Astrocyte of the cerebellum (primary cell): ENCODE data around the gene SLC1A3.

ENCODE experiments used
- DNase-seq: peaks from one replicate; pipeline ENCODE4 v3.0.0-alpha.2; 2011; ENCODE audit warnings: low read depth
- H3K4me3 ChIP-seq: 2 replicates; pipeline ENCODE4 v1.5.1; 2011; ENCODE audit warnings: mild to moderate bottlenecking, low read depth, low read length, moderate library complexity
- CTCF ChIP-seq: IDR thresholded peaks from 2 replicates; pipeline ENCODE4 v1.5.1; 2012; ENCODE audit warnings: low read length, low read depth, moderate library complexity, mild to moderate bottlenecking; ENCODE audit errors: missing control alignments
- in situ Hi-C: cut with HindIII; loops from 2 replicates; pipeline ENCODE4 v1.10.0; 2017; ENCODE audit warnings: low sequenced_read_pairs

SLC1A3 gene

GRCh38 chr5:36607838-36608783 lies 1.7 kb downstream of the SLC1A3 start:
- peak overlapping the region; percentile 57 for H3K4me3 ChIP-seq
- TF ChIP-seq CTCF, result no peak
- in situ Hi-C loops, result no loop called here
- DNase-seq, result peak; percentile 81

GRCh38 chr5:36610621-36611020 lies 4.2 kb downstream of the SLC1A3 start:
- DNase-seq, result no peak
- peak overlapping the region; percentile 57 for H3K4me3 ChIP-seq
- TF ChIP-seq CTCF, result no peak
- in situ Hi-C loops, result no loop called here

- in situ Hi-C loops, result no loop called here
- TF ChIP-seq CTCF, result no peak
- H3K4me3 ChIP-seq, result peak overlapping the region; percentile 7
- no peak for DNase-seq
These were observed 5.3 kb downstream of the SLC1A3 start for GRCh38 chr5:36611520-36612274.

- no peak overlapping the region for H3K4me3 ChIP-seq
- TF ChIP-seq CTCF, result no peak
- DNase-seq, result no peak
- in situ Hi-C loops, result no loop called here
These were observed 6.8 kb downstream of the SLC1A3 start for GRCh38 chr5:36613241-36613640.

- no peak overlapping the region for H3K4me3 ChIP-seq
- TF ChIP-seq CTCF, result no peak
- DNase-seq, result no peak
- in situ Hi-C loops, result no loop called here
These were observed 7.6 kb downstream of the SLC1A3 start for GRCh38 chr5:36613771-36614656.

- in situ Hi-C loops, result no loop called here
- no peak overlapping the region for H3K4me3 ChIP-seq
- no peak for TF ChIP-seq CTCF
- DNase-seq, result no peak
These were observed 8.4 kb downstream of the SLC1A3 start for GRCh38 chr5:36614657-36615308.
